Epithelial cell of proximal tubule (primary cell): Measurements from ENCODE around the gene CHMP2B. TPM values are rescaled to one million over a fixed set of nuclear protein-coding genes. Genes with fewer than 3 reads are reported as not detected.

Experiments
- DNase-seq: peaks from one replicate; pipeline ENCODE4 v3.0.0-alpha.2; 2011; ENCODE audit warnings: low read depth
- H3K4me3 ChIP-seq: 2 replicates; pipeline ENCODE4 v1.5.1; 2011; ENCODE audit warnings: low read depth, mild to moderate bottlenecking, low read length
- total RNA-seq: library from RNA; depleted of rRNA; stranded (reverse); fragments of >200 nt; gene quantifications from 2 replicates; pipeline ENCODE4 v1.2.3, GENCODE V29; 2015
- TF ChIP-seq, protein P1 (sequence below): conservative IDR thresholded peaks from 2 replicates; pipeline ENCODE4 v1.5.1; 2012; ENCODE audit warnings: low read depth, mild to moderate bottlenecking, low read length

Gene CHMP2B, protein sequence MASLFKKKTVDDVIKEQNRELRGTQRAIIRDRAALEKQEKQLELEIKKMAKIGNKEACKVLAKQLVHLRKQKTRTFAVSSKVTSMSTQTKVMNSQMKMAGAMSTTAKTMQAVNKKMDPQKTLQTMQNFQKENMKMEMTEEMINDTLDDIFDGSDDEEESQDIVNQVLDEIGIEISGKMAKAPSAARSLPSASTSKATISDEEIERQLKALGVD
- 27.4 and 30.9 TPM in 2 replicates for total RNA-seq

DNA sequence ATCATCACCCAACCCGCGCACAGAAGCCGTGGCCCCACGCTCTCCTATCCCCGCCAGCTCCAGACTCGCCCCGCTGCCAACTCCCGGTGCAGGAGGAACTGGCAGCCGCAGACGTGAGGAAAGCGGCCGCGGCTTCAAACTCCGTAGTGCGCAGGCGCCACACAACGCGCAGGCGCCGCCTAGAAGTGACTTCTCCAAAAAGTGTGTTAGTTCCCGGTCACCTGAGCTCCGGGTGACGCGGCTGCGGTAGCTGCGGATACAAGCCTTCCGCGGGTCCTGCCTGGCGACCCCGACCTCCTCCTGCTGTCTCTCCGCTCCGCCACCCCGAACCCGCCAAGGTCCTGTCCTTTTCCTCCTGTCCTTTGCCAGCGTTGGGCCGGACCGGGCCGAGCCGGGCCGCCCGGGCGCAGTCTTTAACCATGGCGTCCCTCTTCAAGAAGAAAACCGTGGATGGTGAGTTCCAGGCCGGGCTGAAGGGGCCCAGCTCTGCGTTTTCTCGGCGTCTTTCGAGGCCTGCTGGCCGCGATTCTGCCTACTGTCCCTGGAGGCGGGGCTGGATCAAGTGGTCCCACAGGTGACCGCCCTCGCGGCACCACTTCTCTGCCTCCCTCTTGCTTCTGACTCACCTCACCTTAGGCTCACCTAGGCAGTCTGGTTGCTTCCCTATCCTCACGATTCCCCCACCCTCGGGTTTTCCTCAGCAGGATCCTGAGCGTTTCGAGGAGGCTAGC is at the start of gene CHMP2B:
TSS of gene CHMP2B (plus strand) at position 206 of the 731 bp plus-strand sequence. CDS start at position 420, 214 bp downstream.
- H3K4me3 ChIP-seq, result peak within 1 kb of the TSS; percentile 82
- TF ChIP-seq, protein P1, sequence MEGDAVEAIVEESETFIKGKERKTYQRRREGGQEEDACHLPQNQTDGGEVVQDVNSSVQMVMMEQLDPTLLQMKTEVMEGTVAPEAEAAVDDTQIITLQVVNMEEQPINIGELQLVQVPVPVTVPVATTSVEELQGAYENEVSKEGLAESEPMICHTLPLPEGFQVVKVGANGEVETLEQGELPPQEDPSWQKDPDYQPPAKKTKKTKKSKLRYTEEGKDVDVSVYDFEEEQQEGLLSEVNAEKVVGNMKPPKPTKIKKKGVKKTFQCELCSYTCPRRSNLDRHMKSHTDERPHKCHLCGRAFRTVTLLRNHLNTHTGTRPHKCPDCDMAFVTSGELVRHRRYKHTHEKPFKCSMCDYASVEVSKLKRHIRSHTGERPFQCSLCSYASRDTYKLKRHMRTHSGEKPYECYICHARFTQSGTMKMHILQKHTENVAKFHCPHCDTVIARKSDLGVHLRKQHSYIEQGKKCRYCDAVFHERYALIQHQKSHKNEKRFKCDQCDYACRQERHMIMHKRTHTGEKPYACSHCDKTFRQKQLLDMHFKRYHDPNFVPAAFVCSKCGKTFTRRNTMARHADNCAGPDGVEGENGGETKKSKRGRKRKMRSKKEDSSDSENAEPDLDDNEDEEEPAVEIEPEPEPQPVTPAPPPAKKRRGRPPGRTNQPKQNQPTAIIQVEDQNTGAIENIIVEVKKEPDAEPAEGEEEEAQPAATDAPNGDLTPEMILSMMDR, result no peak
- DNase-seq, result no peak

DNA sequence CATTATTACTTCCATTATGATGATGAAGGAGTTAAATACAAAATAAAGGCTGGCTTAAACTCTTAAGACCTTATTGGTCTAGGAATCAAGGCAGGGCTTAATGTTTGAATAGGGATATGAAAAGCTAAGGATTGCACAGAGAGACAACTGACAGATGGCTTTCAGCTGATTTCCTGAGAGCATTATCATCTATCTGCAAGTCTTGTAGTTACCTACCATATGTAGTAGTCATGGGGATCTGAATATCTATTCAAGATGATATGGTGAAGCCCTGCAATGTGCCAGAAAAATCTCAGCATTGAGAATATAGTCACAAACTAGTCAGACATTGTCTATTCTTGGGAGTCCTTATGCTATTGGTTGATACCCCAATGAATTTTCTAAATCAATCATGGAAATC is 47.5 kb upstream of the CHMP2B start:
- TF ChIP-seq, protein P1, result no peak
- no peak overlapping the region for H3K4me3 ChIP-seq
- DNase-seq, result no peak

DNA sequence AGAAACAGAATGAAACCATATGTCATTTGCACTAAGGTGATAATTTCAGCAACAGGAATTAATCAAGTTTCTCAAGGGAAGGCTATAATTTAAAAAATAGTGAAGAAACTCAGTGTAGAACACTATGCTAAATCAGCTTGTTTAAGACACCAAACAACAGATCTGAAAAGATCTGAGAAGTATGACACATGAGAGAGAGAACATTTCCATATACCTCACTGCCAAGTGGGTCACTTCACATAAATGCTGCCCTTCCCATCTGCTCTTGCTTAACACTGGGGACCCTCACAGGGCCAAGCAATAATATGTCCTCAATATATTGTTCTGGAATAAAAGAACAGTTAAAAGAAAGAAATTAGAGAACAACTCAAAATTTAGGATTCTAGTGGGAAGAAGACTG is 45.6 kb upstream of the CHMP2B start:
- TF ChIP-seq, protein P1, result no peak
- no peak for DNase-seq
- no peak overlapping the region for H3K4me3 ChIP-seq

DNA sequence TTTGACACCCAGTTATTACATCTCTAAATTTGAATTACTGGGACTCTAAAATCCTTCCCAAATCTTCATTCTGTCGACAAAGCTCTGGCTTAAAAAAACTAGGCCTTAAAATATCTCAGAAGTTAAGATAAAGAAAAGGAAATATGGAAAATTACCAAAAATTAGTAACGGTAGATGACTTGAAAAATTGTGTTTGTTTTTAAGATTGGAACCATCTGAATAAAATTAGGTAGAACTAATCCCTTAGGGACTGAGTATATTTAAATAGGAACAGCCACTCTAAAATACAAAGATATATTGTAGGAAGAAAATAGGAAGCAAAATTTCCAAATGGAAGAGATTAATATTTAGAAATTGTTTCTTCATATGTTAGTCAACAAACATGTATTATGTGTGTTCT is 45.1 kb upstream of the CHMP2B start:
- no peak for DNase-seq
- TF ChIP-seq, protein P1, result no peak

DNA sequence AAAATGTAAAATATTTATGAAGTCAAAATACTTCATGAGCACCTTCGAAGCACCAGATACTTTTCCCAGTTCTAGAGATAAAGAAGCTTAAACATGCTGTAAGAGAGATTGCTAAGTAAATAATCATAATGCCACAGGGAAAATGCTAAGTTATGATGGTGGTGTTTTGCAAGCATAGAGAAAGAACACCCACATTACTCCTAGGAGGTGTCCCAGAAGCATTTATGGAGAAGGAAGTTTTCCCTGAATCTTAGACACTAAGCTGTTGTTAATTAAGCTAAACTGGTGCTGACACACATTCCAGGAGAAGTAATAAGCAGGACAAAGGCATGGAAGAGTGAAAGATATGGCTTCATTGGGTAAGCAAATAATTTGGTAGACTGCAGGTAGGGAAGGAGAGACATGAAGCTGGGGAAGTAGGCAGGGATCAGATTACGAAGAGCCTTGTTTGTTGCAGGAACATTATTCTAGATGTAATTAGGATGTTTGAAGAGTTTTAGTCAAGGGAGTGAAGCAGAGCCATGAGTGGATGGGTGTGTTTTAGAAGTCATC is 40.4 kb upstream of the CHMP2B start:
- TF ChIP-seq, protein P1, result no peak
- DNase-seq, result no peak

More for the DNA sequence above, 45.1 kb upstream of the CHMP2B start:
- no peak overlapping the region for H3K4me3 ChIP-seq

DNA sequence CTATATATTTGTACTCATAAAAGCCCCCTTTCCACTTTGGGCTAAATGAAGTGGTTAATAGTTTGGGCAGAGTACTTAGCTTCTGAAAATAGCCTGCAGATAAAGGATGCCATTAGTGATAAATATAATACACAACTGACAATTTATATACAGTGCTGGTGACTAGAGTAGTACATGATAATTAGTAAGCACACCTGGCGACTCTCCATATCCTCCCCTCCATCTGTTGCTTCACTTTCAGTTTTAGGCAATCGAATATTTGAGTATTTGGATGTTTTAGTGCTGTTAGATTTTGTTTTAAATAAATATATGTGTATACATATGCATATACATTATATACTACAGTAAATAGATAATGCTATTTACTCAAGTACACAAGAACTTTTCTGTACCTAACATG is 35.9 kb upstream of the CHMP2B start:
- no peak overlapping the region for H3K4me3 ChIP-seq
- TF ChIP-seq, protein P1, result no peak
- no peak for DNase-seq

More for the DNA sequence above, 40.4 kb upstream of the CHMP2B start:
- no peak overlapping the region for H3K4me3 ChIP-seq

DNA sequence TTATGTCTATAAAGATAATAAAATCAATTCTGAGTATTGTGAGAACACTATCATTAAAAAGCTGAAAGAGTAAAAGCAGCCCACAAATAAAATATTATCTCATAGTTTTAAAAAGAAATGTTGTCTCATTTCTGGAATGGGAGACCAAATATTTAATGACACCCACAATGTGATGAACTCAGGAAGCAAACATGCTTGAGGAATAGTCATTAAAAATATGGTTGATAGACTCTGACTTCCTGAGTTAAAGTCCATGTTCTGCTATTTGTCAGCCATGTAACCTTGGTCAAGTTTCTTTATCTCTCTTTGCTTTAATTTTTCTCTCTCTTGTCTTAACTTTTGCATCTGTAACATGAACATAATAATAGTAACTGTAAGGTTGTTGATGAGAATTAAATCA is 35.5 kb upstream of the CHMP2B start:
- TF ChIP-seq, protein P1, result no peak
- H3K4me3 ChIP-seq, result no peak overlapping the region
- DNase-seq, result no peak
